ENCODE data around the gene DMD. TPM values are rescaled to one million over a fixed set of nuclear protein-coding genes. Genes with fewer than 3 reads are reported as not detected.

DMD gene
- total and polyA plus RNA-seq, 2 of the 8 experiments (the other 6 are each of a cell fraction or from before 2014, with no cell fraction given) = 4.8 to 7.4 TPM

- TF ChIP-seq CHD7 (IDR thresholded peaks at IDR 0.05; ENCODE audit: insufficient replicate concordance, low read length) (no peak), ATF2 (IDR thresholded peaks at IDR 0.05; ENCODE audit: low read length) (no peak), CTBP2 (IDR thresholded peaks at IDR 0.05; ENCODE audit: borderline replicate concordance, insufficient read depth, insufficient read length, low read length) (no peak), CHD2 (IDR thresholded peaks at IDR 0.05; ENCODE audit: low read length) (no peak), SP1 (IDR thresholded peaks at IDR 0.05; ENCODE audit: low read depth, low read length) (no peak), KDM4A (IDR thresholded peaks at IDR 0.05; ENCODE audit: low read depth, low read length, severe bottlenecking) (no peak), HDAC6 (IDR thresholded peaks at IDR 0.05; ENCODE audit: low read depth, low read length) (no peak), MAFK (IDR thresholded peaks at IDR 0.05; ENCODE audit: low read depth, low read length) (no peak), RAD21 (IDR thresholded peaks at IDR 0.05 in 1 of 2, conservative IDR thresholded peaks at IDR 0.05 in 1 of 2; ENCODE audit: low read depth in 2 of 2, low read length in 2 of 2) (no peak), GTF2F1 (IDR thresholded peaks at IDR 0.05; ENCODE audit: borderline replicate concordance, low read depth, low read length) (no peak)
These were observed 596.6 kb downstream of the DMD start (continued) for GRCh38 chrX:32614707-32615106.

Measured in H1 (cell line).